HUDEP-2 (cell line): ENCODE measurements around the gene GALNTL6.

ENCODE experiments used
- DNase-seq, 76 experiments: peaks; one replicate each; lab custom pipeline; 2025; ENCODE audit not compliant: unreplicated experiment in 76 of 76; lab: John Stamatoyannopoulos, UW

The GALNTL6 gene

GRCh38 chr4:172648471-172648870, 835.3 kb downstream of the GALNTL6 start:
- no peak for DNase-seq

- DNase-seq: no peak
Observed at GRCh38 chr4:172649143-172649542, 835.9 kb downstream of the GALNTL6 start.

- DNase-seq: no peak
Observed at GRCh38 chr4:172650758-172651530, 837.7 kb downstream of the GALNTL6 start.

- DNase-seq: no peak
Observed at GRCh38 chr4:172651961-172652360, 838.8 kb downstream of the GALNTL6 start.

GRCh38 chr4:172652369-172652768, 839.2 kb downstream of the GALNTL6 start:
- no peak for DNase-seq

GRCh38 chr4:172653676-172654075, 840.5 kb downstream of the GALNTL6 start:
- DNase-seq: no peak

GRCh38 chr4:172654457-172654856, 841.3 kb downstream of the GALNTL6 start:
- DNase-seq: no peak

GRCh38 chr4:172656055-172656454, 842.9 kb downstream of the GALNTL6 start:
- DNase-seq: no peak

GRCh38 chr4:172657081-172657480, 843.9 kb downstream of the GALNTL6 start:
- no peak for DNase-seq

- no peak for DNase-seq
Observed at GRCh38 chr4:172660251-172660650, 847.0 kb downstream of the GALNTL6 start.

GRCh38 chr4:172662113-172662512, 848.9 kb downstream of the GALNTL6 start:
- no peak for DNase-seq

- peak in 2 of 76 experiments; percentile 11 to 17 for DNase-seq
Observed at GRCh38 chr4:172666711-172667368, 853.6 kb downstream of the GALNTL6 start.

- no peak for DNase-seq
Observed at GRCh38 chr4:172674811-172675210, 861.6 kb downstream of the GALNTL6 start.

- no peak for DNase-seq
Observed at GRCh38 chr4:172675232-172675631, 862.0 kb downstream of the GALNTL6 start.

GRCh38 chr4:172680691-172681090, 867.5 kb downstream of the GALNTL6 start:
- no peak for DNase-seq

GRCh38 chr4:172683021-172683420, 869.8 kb downstream of the GALNTL6 start:
- peak in 39 of 76 experiments; percentile 0 to 70 (median 31) for DNase-seq

- no peak for DNase-seq
Observed at GRCh38 chr4:172686021-172686420, 872.8 kb downstream of the GALNTL6 start.

- DNase-seq: peak in 1 of 76 experiments; percentile 1
Observed at GRCh38 chr4:172688534-172688933, 875.3 kb downstream of the GALNTL6 start.

- no peak for DNase-seq
Observed at GRCh38 chr4:172691552-172691951, 878.3 kb downstream of the GALNTL6 start.

GRCh38 chr4:172692701-172693100, 879.5 kb downstream of the GALNTL6 start:
- no peak for DNase-seq

GRCh38 chr4:172698256-172698655, 885.1 kb downstream of the GALNTL6 start:
- no peak for DNase-seq

GRCh38 chr4:172705565-172705964, 892.4 kb downstream of the GALNTL6 start:
- no peak for DNase-seq
